Bronchial epithelial cell (primary cell): Measurements from ENCODE around the gene MAK. TPM values are rescaled to one million over a fixed set of nuclear protein-coding genes. Genes with fewer than 3 reads are reported as not detected.

Experiments used
- DNase-seq: peaks from one replicate; pipeline ENCODE4 v3.0.0-alpha.2; 2010; ENCODE audit warnings: low read depth
- FAIRE-seq: peaks from 2 replicates; lab custom pipeline; 2011; peaks lifted over from hg19 to GRCh38; lab: Jason Lieb, UNC
- H3K27me3 ChIP-seq: 2 replicates; pipeline ENCODE4 v1.5.1; 2011; ENCODE audit warnings: low read length; ENCODE audit not compliant: control insufficient read depth, insufficient read depth
- H3K36me3 ChIP-seq: 2 replicates; pipeline ENCODE4 v1.5.1; 2011; ENCODE audit warnings: low read length; ENCODE audit not compliant: control insufficient read depth, insufficient read depth
- H3K4me3 ChIP-seq: 2 replicates; pipeline ENCODE4 v1.5.1; 2011; ENCODE audit warnings: mild to moderate bottlenecking, low read depth, low read length, control low read depth
- CTCF ChIP-seq: IDR thresholded peaks from 2 replicates; pipeline ENCODE4 v1.5.1; 2011; ENCODE audit warnings: mild to moderate bottlenecking, moderate library complexity, low read length, control low read depth, inconsistent platforms; ENCODE audit not compliant: insufficient read depth, severe bottlenecking
- total RNA-seq: library from RNA; depleted of rRNA; stranded (reverse); fragments of >200 nt; gene quantifications from 2 replicates; pipeline ENCODE4 v1.2.1, GENCODE V29; 2014

Gene MAK
- total RNA-seq, 1 donor from 2014 or later, result not detected

- TF ChIP-seq CTCF, result no peak
- no peaks in the 10 kb centered on the region for H3K27me3 ChIP-seq
- FAIRE-seq, result no peak
- no peak for DNase-seq
- H3K4me3 ChIP-seq, result peak overlapping the region; percentile 35
- H3K36me3 ChIP-seq, result peaks cover 7% of the 10 kb centered on the region
Measured at GRCh38 chr6:10720265-10720959, 117.9 kb downstream of the MAK start.

GRCh38 chr6:10719964-10720264 lies 118.4 kb downstream of the MAK start:
- peak overlapping the region; percentile 35 for H3K4me3 ChIP-seq
- no peak for TF ChIP-seq CTCF
- no peaks in the 10 kb centered on the region for H3K27me3 ChIP-seq
- DNase-seq, result no peak
- FAIRE-seq, result no peak
- peaks cover 3% of the 10 kb centered on the region for H3K36me3 ChIP-seq

GRCh38 chr6:10719296-10719963 lies 118.9 kb downstream of the MAK start:
- FAIRE-seq (no peak), DNase-seq (no peak)

GRCh38 chr6:10713962-10714361 lies 124.4 kb downstream of the MAK start:
- H3K4me3 ChIP-seq, result no peak overlapping the region
- no peak for FAIRE-seq
- DNase-seq, result no peak
- no peaks in the 10 kb centered on the region for H3K36me3 ChIP-seq
- no peaks in the 10 kb centered on the region for H3K27me3 ChIP-seq
- TF ChIP-seq CTCF, result no peak

More at GRCh38 chr6:10719296-10719963, 118.9 kb downstream of the MAK start:
- TF ChIP-seq CTCF, result no peak
- Histone ChIP-seq H3K4me3 (peak overlapping the region; percentile 35), H3K27me3 (no peaks in the 10 kb centered on the region), H3K36me3 (no peaks in the 10 kb centered on the region)

Other genes with a start within 250 kb of the MAK start
- gene C6orf52, start 143.9 kb downstream of the MAK start, total RNA-seq, result 2.1 and 2.7 TPM in 2 replicates
- 12.2 and 25.5 TPM in 2 replicates for gene PAK1IP1, start 143.6 kb downstream of the MAK start, total RNA-seq
- 132 and 136 TPM in 2 replicates for gene TMEM14C, start 115.5 kb downstream of the MAK start, total RNA-seq
- gene TMEM14B, start 90.7 kb downstream of the MAK start, total RNA-seq, result 55.8 and 86.2 TPM in 2 replicates
- not detected in 2 replicates for gene GCM2, start 43.5 kb upstream of the MAK start, total RNA-seq
- gene SYCP2L, start 48.5 kb upstream of the MAK start, total RNA-seq, result 0.26 TPM in 2 replicates
- gene ELOVL2, start 205.8 kb upstream of the MAK start, total RNA-seq, result under 0.01 TPM in 1 of 2 replicates, not detected in the other